K562 (cell line): ENCODE results near the gene STAM2. TPM values are rescaled to one million over a fixed set of nuclear protein-coding genes. Genes with fewer than 3 reads are reported as not detected.

Source experiments
- COPS2 ChIP-seq: fragments of 450-650 bp; conservative IDR thresholded peaks from 2 replicates; pipeline ENCODE4 v1.6.1; 2016; ENCODE audit warnings: mild to moderate bottlenecking, moderate library complexity
- ERF ChIP-seq: fragments of 450-650 bp; formaldehyde crosslinking; IDR thresholded peaks from 2 replicates; pipeline ENCODE4 v1.4.0; 2020; ENCODE audit warnings: mild to moderate bottlenecking, mixed read lengths
- FOXA3 ChIP-seq, 2 experiments: fragments of 450-650 bp in 1 of 2; sonication (generic) in 1 of 2; formaldehyde crosslinking; IDR thresholded peaks in 1 of 2; conservative IDR thresholded peaks in 1 of 2; 2 replicates each; pipeline versions ENCODE4 v1.4.0 to v1.8.0; 2020 to 2022; ENCODE audit warnings: mild to moderate bottlenecking in 2 of 2, missing genetic modification reagents in 1 of 2
- HDGF ChIP-seq: fragments of 450-650 bp; IDR thresholded peaks from 2 replicates; pipeline ENCODE4 v1.6.1; 2016
- HNRNPLL ChIP-seq: fragments of 200-400 bp; formaldehyde crosslinking; IDR thresholded peaks from 2 replicates; pipeline ENCODE4 v1.6.1; 2017; ENCODE audit warnings: low read length, low read depth, mild to moderate bottlenecking; ENCODE audit not compliant: poor library complexity, severe bottlenecking
- HSF4 ChIP-seq: fragments of 250-450 bp; sonication (Bioruptor Pico); IDR thresholded peaks from 2 replicates; pipeline ENCODE4 v2.1.2; 2022; ENCODE audit warnings: mild to moderate bottlenecking, moderate library complexity, borderline replicate concordance
- IFI16 ChIP-seq: fragments of 250-450 bp; sonication (Bioruptor Pico); IDR thresholded peaks from 2 replicates; pipeline ENCODE4 v2.1.2; 2022; ENCODE audit warnings: mild to moderate bottlenecking, inconsistent platforms
- MYC ChIP-seq, 2 experiments: fragments of 250-450 bp in 1 of 2; sonication (Bioruptor Pico) in 1 of 2; IDR thresholded peaks; 2 replicates each; pipeline versions ENCODE4 v1.5.1 to v1.6.1; 2012 to 2021; ENCODE audit warnings: low read depth in 2 of 2, borderline replicate concordance in 1 of 2, improper control_type of control experiment in 1 of 2, low read length in 1 of 2, mild to moderate bottlenecking in 1 of 2, moderate library complexity in 1 of 2
- NFXL1 ChIP-seq: fragments of 450-650 bp; formaldehyde crosslinking; IDR thresholded peaks from 2 replicates; pipeline ENCODE4 v1.4.0; 2021; ENCODE audit warnings: mild to moderate bottlenecking
- RBM22 ChIP-seq: fragments of 200-400 bp; formaldehyde crosslinking; IDR thresholded peaks from 2 replicates; pipeline ENCODE4 v1.6.1; 2018; ENCODE audit warnings: low read length, low read depth; ENCODE audit not compliant: poor library complexity, severe bottlenecking
- TBP ChIP-seq: optimal IDR thresholded peaks from 2 replicates; pipeline ENCODE3; 2011; ENCODE audit warnings: low read depth, low read length, improper control_type of control experiment
- TGIF2 ChIP-seq: sonication (generic); formaldehyde crosslinking; IDR thresholded peaks from 2 replicates; pipeline ENCODE4 v1.8.1; 2022; ENCODE audit warnings: mild to moderate bottlenecking, missing genetic modification reagents, moderate library complexity
- ZNF140 ChIP-seq: fragments of 250-450 bp; sonication (Bioruptor Pico); IDR thresholded peaks from 2 replicates; pipeline ENCODE4 v1.8.0; 2021; ENCODE audit warnings: moderate library complexity, mild to moderate bottlenecking, inconsistent platforms
- ZNF23 ChIP-seq: fragments of 250-450 bp; sonication (Bioruptor Pico); IDR thresholded peaks from 2 replicates; pipeline ENCODE4 v1.4.0; 2020; ENCODE audit warnings: mild to moderate bottlenecking
- ZNF239 ChIP-seq: fragments of 250-450 bp; sonication (Bioruptor Pico); IDR thresholded peaks from 2 replicates; pipeline ENCODE4 v1.4.0; 2020; ENCODE audit warnings: mild to moderate bottlenecking
- ZNF551 ChIP-seq: fragments of 250-450 bp; sonication (Bioruptor Pico); IDR thresholded peaks from 2 replicates; pipeline ENCODE4 v1.5.0; 2021; ENCODE audit warnings: mild to moderate bottlenecking, moderate library complexity
- ZNF586 ChIP-seq: fragments of 450-650 bp; formaldehyde crosslinking; conservative IDR thresholded peaks from 2 replicates; pipeline ENCODE4 v1.4.0; 2020; ENCODE audit warnings: mild to moderate bottlenecking, moderate library complexity
- ZNF696 ChIP-seq: fragments of 250-450 bp; sonication (Bioruptor Pico); conservative IDR thresholded peaks from 2 replicates; pipeline ENCODE4 v1.4.0; 2020; ENCODE audit warnings: mild to moderate bottlenecking, moderate library complexity
- polyA plus RNA-seq, 8 experiments: library from polyadenylated mRNA; depleted of rRNA in 4 of 8; stranded (reverse) in 5 of 8; unstranded in 3 of 8; fragments of >200 nt; fragmentation: Nextera tagmentation in 2 of 8; fragmentation: Illumina TruSeq in 1 of 8; extraction: Ambion mirVana in 2 of 8; extraction: Trizol in 1 of 8; gene quantifications; 2 replicates each; pipeline versions ENCODE4 v1.2.1 to v1.2.3, GENCODE V29; 2011 to 2014; ENCODE audit warnings: inconsistent platforms in 1 of 8, missing spikeins in 1 of 8
- total RNA-seq, 7 experiments: library from RNA; depleted of rRNA in 6 of 7; stranded (reverse); fragments of >200 nt in 6 of 7; fragmentation: Illumina TruSeq in 2 of 7; extraction: Trizol in 2 of 7; gene quantifications; 2 replicates each; pipeline versions ENCODE4 v1.2.1 to v1.2.3, GENCODE V29; 2011 to 2021; ENCODE audit warnings: low replicate concordance in 1 of 7
- TF ChIP-seq, protein P1 (sequence below): fragments of 250-450 bp; sonication (Bioruptor Pico); IDR thresholded peaks from 2 replicates; pipeline ENCODE4 v1.9.0; 2021; ENCODE audit warnings: mild to moderate bottlenecking
- TF ChIP-seq, protein P2 (sequence below): sonication (generic); formaldehyde crosslinking; IDR thresholded peaks from 2 replicates; pipeline ENCODE4 v1.5.0; 2020; ENCODE audit warnings: missing genetic modification reagents
- TF ChIP-seq, protein P3 (sequence below): IDR thresholded peaks from 2 replicates; pipeline ENCODE4 v1.6.1; 2011; ENCODE audit not compliant: insufficient read length; ENCODE audit errors: extremely low read depth
- TF ChIP-seq, protein P4 (sequence below): sonication (generic); formaldehyde crosslinking; IDR thresholded peaks from 2 replicates; pipeline ENCODE4 v1.8.0; 2022; ENCODE audit warnings: mild to moderate bottlenecking, missing genetic modification reagents
- TF ChIP-seq, protein P5 (sequence below): fragments of 450-650 bp; IDR thresholded peaks from 2 replicates; pipeline ENCODE4 v1.7.0; 2016; ENCODE audit warnings: borderline replicate concordance

The STAM2 gene
- total and polyA plus RNA-seq, 9 of the 15 experiments (the other 6 are each of a cell fraction or from before 2014, with no cell fraction given), result 4.5 to 13.9 (median 8.7) TPM

DNA sequence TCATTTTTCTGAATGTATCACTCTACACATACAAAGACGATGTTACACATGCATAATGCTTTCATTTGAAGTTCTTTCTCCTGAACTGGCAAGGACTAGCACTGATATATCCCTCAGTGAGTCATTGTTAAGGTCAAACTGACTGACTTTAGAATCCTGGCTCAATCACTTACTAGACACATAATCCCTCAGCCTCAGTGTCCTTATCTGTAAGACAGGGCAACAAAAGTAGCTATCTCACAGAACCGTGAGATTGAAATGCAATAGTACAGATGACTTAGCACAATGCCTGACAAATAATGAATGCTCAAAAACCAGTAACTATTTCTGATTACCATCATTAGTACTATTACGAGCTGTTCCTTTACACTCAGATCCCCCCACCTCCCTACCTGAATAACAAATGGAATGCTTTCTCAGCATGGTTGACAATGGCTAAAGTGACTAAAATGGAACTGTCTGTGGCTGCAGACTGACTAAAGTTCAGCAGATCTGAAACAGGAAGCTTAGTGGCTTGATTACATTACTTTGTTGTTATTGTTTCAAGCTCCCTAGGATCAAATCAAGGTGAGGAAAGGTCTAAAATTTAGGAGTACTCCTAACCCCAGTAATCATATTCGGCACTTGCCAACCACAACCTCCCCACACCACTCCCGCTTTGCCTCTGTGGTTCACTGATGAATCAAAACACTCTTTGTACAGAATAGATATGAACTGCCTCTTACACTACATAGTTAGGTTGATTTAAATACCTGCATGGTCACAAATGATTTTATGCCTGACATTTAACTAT, 40.9 kb downstream of the STAM2 start (continued):
- TF ChIP-seq MYC (IDR thresholded peaks at IDR 0.05; ENCODE audit: low read depth, low read length) (no peak), MYC (CRISPR knock-in tag; IDR thresholded peaks at IDR 0.05; ENCODE audit: borderline replicate concordance, low read depth) (no peak), NFXL1 (no peak), FOXA3 (CRISPR knock-in tag; conservative IDR thresholded peaks at IDR 0.05 in 1 of 2, IDR thresholded peaks at IDR 0.05 in 1 of 2) (no peak), ZNF551 (CRISPR knock-in tag) (no peak), ZNF586 (CRISPR knock-in tag) (no peak), TGIF2 (CRISPR knock-in tag) (no peak), HSF4 (CRISPR knock-in tag) (no peak), COPS2 (no peak), ZNF23 (CRISPR knock-in tag) (no peak), ZNF140 (CRISPR knock-in tag) (no peak), ZNF239 (CRISPR knock-in tag) (no peak), ERF (CRISPR knock-in tag) (no peak), HNRNPLL (no peak), ZNF696 (CRISPR knock-in tag) (no peak), IFI16 (CRISPR knock-in tag) (no peak), HDGF (no peak), RBM22 (no peak), TBP (no peak)
- TF ChIP-seq, protein P1, sequence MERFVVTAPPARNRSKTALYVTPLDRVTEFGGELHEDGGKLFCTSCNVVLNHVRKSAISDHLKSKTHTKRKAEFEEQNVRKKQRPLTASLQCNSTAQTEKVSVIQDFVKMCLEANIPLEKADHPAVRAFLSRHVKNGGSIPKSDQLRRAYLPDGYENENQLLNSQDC (CRISPR knock-in tag), result no peak
- TF ChIP-seq, protein P2, sequence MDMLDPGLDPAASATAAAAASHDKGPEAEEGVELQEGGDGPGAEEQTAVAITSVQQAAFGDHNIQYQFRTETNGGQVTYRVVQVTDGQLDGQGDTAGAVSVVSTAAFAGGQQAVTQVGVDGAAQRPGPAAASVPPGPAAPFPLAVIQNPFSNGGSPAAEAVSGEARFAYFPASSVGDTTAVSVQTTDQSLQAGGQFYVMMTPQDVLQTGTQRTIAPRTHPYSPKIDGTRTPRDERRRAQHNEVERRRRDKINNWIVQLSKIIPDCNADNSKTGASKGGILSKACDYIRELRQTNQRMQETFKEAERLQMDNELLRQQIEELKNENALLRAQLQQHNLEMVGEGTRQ, result no peak
- TF ChIP-seq, protein P3, sequence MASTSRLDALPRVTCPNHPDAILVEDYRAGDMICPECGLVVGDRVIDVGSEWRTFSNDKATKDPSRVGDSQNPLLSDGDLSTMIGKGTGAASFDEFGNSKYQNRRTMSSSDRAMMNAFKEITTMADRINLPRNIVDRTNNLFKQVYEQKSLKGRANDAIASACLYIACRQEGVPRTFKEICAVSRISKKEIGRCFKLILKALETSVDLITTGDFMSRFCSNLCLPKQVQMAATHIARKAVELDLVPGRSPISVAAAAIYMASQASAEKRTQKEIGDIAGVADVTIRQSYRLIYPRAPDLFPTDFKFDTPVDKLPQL, result no peak
- TF ChIP-seq, protein P4, sequence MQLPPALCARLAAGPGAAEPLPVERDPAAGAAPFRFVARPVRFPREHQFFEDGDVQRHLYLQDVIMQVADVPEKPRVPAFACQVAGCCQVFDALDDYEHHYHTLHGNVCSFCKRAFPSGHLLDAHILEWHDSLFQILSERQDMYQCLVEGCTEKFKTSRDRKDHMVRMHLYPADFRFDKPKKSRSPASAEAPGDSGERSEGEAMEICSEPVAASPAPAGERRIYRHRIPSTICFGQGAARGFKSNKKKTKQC, result no peak
- TF ChIP-seq, protein P5, sequence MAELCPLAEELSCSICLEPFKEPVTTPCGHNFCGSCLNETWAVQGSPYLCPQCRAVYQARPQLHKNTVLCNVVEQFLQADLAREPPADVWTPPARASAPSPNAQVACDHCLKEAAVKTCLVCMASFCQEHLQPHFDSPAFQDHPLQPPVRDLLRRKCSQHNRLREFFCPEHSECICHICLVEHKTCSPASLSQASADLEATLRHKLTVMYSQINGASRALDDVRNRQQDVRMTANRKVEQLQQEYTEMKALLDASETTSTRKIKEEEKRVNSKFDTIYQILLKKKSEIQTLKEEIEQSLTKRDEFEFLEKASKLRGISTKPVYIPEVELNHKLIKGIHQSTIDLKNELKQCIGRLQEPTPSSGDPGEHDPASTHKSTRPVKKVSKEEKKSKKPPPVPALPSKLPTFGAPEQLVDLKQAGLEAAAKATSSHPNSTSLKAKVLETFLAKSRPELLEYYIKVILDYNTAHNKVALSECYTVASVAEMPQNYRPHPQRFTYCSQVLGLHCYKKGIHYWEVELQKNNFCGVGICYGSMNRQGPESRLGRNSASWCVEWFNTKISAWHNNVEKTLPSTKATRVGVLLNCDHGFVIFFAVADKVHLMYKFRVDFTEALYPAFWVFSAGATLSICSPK, result no peak
